ENCODE results near the gene TMEM270. TPM values are rescaled to one million over a fixed set of nuclear protein-coding genes. Genes with fewer than 3 reads are reported as not detected.
A peak's percentile ranks its signal among the peaks of the same experiment; 100 is the strongest.

The TMEM270 gene
- total and polyA plus RNA-seq, 2 donors (not counting 1 experiment from before 2014, with no cell fraction given), result not detected

DNA sequence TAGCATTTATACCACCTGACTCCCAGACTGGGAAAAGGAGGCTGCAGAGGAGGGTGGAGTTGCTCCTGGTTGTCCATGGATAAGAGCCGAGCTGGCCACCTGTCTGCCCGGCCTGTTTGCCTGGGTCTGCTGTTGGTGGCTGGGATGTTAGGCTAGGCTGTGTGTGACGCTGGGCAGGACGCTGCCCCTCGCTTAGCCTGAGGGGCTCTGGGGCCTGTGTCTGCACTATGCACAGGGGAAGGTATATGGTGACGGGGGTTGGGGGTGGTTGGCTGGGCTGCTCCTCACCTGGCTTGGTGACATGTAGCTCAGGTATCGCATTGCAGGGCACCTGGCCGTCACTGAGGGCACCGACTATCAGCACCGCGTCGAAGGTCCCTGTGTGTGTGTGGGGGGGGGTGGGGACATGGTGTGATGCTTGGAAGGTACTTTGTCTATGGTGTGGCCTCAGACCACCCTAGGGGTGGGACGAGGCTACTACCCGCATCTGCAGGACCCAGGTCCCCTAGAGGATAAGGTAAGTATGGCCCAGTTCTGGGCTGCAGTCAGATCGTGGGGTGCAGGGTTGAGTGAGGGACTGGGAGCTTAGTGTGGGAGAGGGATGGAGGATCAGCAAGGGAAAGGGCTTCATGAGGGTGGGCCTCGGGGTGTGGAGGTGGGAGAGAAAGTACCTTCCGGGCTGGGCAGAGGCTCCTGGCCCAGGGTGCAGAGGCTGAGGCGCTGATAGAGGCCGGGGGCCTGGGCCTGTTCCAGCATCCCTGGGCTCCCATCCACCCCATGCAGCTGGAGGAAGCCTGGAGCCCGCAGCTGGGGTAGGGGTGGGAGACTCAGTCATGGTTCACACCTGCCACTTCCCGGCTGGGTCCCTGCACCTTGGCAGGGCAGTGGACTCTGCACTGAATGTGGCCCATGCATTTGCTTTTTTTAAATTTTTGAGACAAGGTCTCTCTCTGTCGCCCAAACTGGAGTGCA, 20.9 kb upstream of the TMEM270 start:
- Mint-ChIP-seq H3K4me3 (peak overlapping the region; percentile 12), H3K4me1 (peaks cover 17% of the 10 kb centered on the region), H3K9me3 (ENCODE audit: insufficient read depth) (no peaks in the 10 kb centered on the region), H3K27ac (no peak overlapping the region), H3K27me3 (no peaks in the 10 kb centered on the region)
- 96% methylated on average over 18 of the region's 22 CpGs for WGBS (ENCODE audit: insufficient coverage)
- Histone ChIP-seq H4K20me1 (ENCODE audit: control insufficient read depth, insufficient read depth, low read length, poor library complexity, severe bottlenecking) (no peaks in the 10 kb centered on the region), H3K4me3 (ENCODE audit: control extremely low read depth in 1 of 5, extremely low read depth in 1 of 5, insufficient read depth in 1 of 5, low read depth in 2 of 5, low read length in 4 of 5) (no peak overlapping the region), H3K4me1 (ENCODE audit: control insufficient read depth in 2 of 2, insufficient read depth in 2 of 2, low read length in 2 of 2) (peaks cover 15 to 22% of the 10 kb centered on the region in 2 donors), H3K4me2 (replicated peaks; ENCODE audit: low read depth, low read length, poor library complexity, severe bottlenecking) (no peak overlapping the region), H3K27me3 (replicated peaks in 1 of 4; ENCODE audit: control extremely low read depth in 1 of 4, control insufficient read depth in 3 of 4, insufficient read depth in 4 of 4, low read length in 3 of 4) (no peaks in the 10 kb centered on the region), H3K36me3 (replicated peaks in 1 of 2; ENCODE audit: control extremely low read depth in 1 of 2, control insufficient read depth in 1 of 2, extremely low read depth in 1 of 2, insufficient read depth in 2 of 2, low read length in 1 of 2) (no peaks in the 10 kb centered on the region), H3K79me2 (ENCODE audit: control insufficient read depth, insufficient read depth, low read length) (no peaks in the 10 kb centered on the region), H3K9me3 (ENCODE audit: control extremely low read depth in 1 of 3, control insufficient read depth in 2 of 3, insufficient read depth in 1 of 3, low read length in 2 of 3) (no peaks in the 10 kb centered on the region), H3K27ac (ENCODE audit: low read length in 2 of 2) (no peak overlapping the region), H2AFZ (ENCODE audit: insufficient read depth, low read depth, low read length, poor library complexity, severe bottlenecking) (no peak overlapping the region), H3K9ac (ENCODE audit: low read length) (no peak overlapping the region)
- intact Hi-C loops (cut with micrococcal nuclease), result no loop called here
- no peak for DNase-seq
- TF ChIP-seq EZH2 (IDR thresholded peaks at IDR 0.05; ENCODE audit: borderline replicate concordance, insufficient read depth, low read depth, low read length, poor library complexity, severe bottlenecking), result no peak
- TF ChIP-seq, protein P1, sequence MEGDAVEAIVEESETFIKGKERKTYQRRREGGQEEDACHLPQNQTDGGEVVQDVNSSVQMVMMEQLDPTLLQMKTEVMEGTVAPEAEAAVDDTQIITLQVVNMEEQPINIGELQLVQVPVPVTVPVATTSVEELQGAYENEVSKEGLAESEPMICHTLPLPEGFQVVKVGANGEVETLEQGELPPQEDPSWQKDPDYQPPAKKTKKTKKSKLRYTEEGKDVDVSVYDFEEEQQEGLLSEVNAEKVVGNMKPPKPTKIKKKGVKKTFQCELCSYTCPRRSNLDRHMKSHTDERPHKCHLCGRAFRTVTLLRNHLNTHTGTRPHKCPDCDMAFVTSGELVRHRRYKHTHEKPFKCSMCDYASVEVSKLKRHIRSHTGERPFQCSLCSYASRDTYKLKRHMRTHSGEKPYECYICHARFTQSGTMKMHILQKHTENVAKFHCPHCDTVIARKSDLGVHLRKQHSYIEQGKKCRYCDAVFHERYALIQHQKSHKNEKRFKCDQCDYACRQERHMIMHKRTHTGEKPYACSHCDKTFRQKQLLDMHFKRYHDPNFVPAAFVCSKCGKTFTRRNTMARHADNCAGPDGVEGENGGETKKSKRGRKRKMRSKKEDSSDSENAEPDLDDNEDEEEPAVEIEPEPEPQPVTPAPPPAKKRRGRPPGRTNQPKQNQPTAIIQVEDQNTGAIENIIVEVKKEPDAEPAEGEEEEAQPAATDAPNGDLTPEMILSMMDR (IDR thresholded peaks at IDR 0.05), result no peak
- CTCF ChIA-PET, result interaction anchor here (1.0 to 1.9 kb wide), 2 partner anchors 14 to 16 kb away, joined by 4 to 5 read pairs; no protein-coding TSS in a partner anchor
- POLR2A ChIA-PET, result interaction anchor here (0.5 kb wide), 1 partner anchor 115 kb away, joined by 4 read pairs; no protein-coding TSS in a partner anchor
- no peak for ATAC-seq (ENCODE audit: low read depth)

Data from B cell (primary cell).